GM19324 (cell line): ENCODE data around the gene SPANXN1.
"Not testable (repeated sequence)": the region's sequence is repeated elsewhere in the genome, so short reads cannot be mapped to it uniquely, and the experiment has no call there.

Experiments used
- ATAC-seq: cut with Tn5 transposase; IDR thresholded peaks from one replicate; pipeline ENCODE4 v1.9.1; 2021; ENCODE audit warnings: mild to moderate bottlenecking, moderate library complexity; ENCODE audit not compliant: unreplicated experiment, low FRiP score

SPANXN1 gene

GRCh38 chrX:145247203-145247602 lies at the start of gene SPANXN1:
Gene SPANXN1, plus strand, starts transcription at chrX:145247503. Its CDS starts 84 bp downstream, at chrX:145247587.
- ATAC-seq, result not testable (repeated sequence)

GRCh38 chrX:145199078-145199477 lies 48.2 kb upstream of the SPANXN1 start:
- ATAC-seq, result no peak

GRCh38 chrX:145213504-145213903 lies 33.8 kb upstream of the SPANXN1 start:
- ATAC-seq, result no peak

- ATAC-seq, result no peak
These were observed 44.9 kb downstream of the SPANXN1 start for GRCh38 chrX:145292218-145292617.
